ENCODE measurements around the gene DDRGK1.
"Not testable (repeated sequence)": the region's sequence is repeated elsewhere in the genome, so short reads cannot be mapped to it uniquely, and the experiment has no call there.

Gene DDRGK1

GRCh38 chr20:3164763-3165410 is 39.6 kb downstream of the DDRGK1 start:
- no peak for DNase-seq (ENCODE audit: low spot score)

- no peak for DNase-seq (ENCODE audit: low spot score)
Measured at GRCh38 chr20:3164043-3164762, 40.3 kb downstream of the DDRGK1 start.

- DNase-seq (ENCODE audit: low spot score) = no peak
Measured at GRCh38 chr20:3163099-3164042, 41.1 kb downstream of the DDRGK1 start.

- DNase-seq (ENCODE audit: low spot score) = peak; percentile 52
Measured at GRCh38 chr20:3162080-3162611, 42.3 kb downstream of the DDRGK1 start.

- DNase-seq (ENCODE audit: low spot score) = no peak
Measured at GRCh38 chr20:3161316-3162079, 43.0 kb downstream of the DDRGK1 start.

- no peak for DNase-seq (ENCODE audit: low spot score)
Measured at GRCh38 chr20:3160418-3160817, 44.1 kb downstream of the DDRGK1 start.

- DNase-seq (ENCODE audit: low spot score) = peak; percentile 25
Measured at GRCh38 chr20:3158968-3159431, 45.5 kb downstream of the DDRGK1 start.

GRCh38 chr20:3157817-3158216 is 46.7 kb downstream of the DDRGK1 start:
- no peak for DNase-seq (ENCODE audit: low spot score)

GRCh38 chr20:3156811-3157619 is 47.5 kb downstream of the DDRGK1 start:
- DNase-seq (ENCODE audit: low spot score) = peak; percentile 36

- not testable (repeated sequence) for DNase-seq (ENCODE audit: low spot score)
Measured at GRCh38 chr20:3152057-3152644, 52.3 kb downstream of the DDRGK1 start.

GRCh38 chr20:3150908-3151307 is 53.6 kb downstream of the DDRGK1 start:
- no peak for DNase-seq (ENCODE audit: low spot score)

GRCh38 chr20:3146732-3147341 is 57.6 kb downstream of the DDRGK1 start:
- peak; percentile 14 for DNase-seq (ENCODE audit: low spot score)

GRCh38 chr20:3141757-3142156 is 62.7 kb downstream of the DDRGK1 start:
- DNase-seq (ENCODE audit: low spot score) = no peak

Measured in kidney tubule cell (primary cell).